K562 (cell line): Measurements from ENCODE around the gene PRAC1. TPM values are rescaled to one million over a fixed set of nuclear protein-coding genes. Genes with fewer than 3 reads are reported as not detected.

Source experiments
- ATAC-seq: fragments of 200-7000 bp; cut with Tn5 transposase; 3 replicates; pipeline ENCODE4 v1.9.1; 2020; ENCODE audit warnings: moderate library complexity
- BruUV-seq: library from RNA; stranded (reverse); fragments of 400-500 nt; replicated peaks from 2 replicates; lab custom pipeline; 2021; lab: Mats Ljungman, UMichigan
- CTCF ChIA-PET: fragments of 300-600 bp; formaldehyde crosslinking; extraction: SDS; loops from one replicate; lab custom pipeline; 2021; ENCODE audit warnings: low intra/inter-chr PET ratio; lab: Yijun Ruan, JAX
- POLR2A ChIA-PET: fragments of 300-600, 350-650 bp; sonication (Branson Sonifier 250); formaldehyde crosslinking; extraction: SDS; loops from one replicate; lab custom pipeline; 2021; ENCODE audit warnings: antibody characterized with exemption, inconsistent platforms; lab: Yijun Ruan, JAX
- DNase-seq, 4 experiments: peaks; one replicate each; pipeline versions ENCODE4 v3.0.0 to v3.0.0-alpha.2; 2011 to 2018; ENCODE audit warnings: low spot score in 3 of 4, mixed read lengths in 3 of 4; ENCODE audit errors: extremely low read depth in 1 of 4
- FAIRE-seq: peaks from 2 replicates; lab custom pipeline; 2011; peaks lifted over from hg19 to GRCh38; lab: Jason Lieb, UNC
- H2AFZ ChIP-seq: 2 replicates; pipeline ENCODE4 v1.6.0; 2011; ENCODE audit warnings: low read depth, low read length, control low read depth, inconsistent platforms
- H3K27ac ChIP-seq: fragments of 200-600 bp; 3 replicates; pipeline ENCODE4 v1.8.0; 2011; ENCODE audit warnings: low read depth, mild to moderate bottlenecking, control low read depth, inconsistent platforms, low read length, moderate library complexity, mixed read lengths; ENCODE audit errors: extremely low read depth
- H3K27me3 ChIP-seq, 2 experiments: fragments of 300-600 bp in 1 of 2; 2 replicates in 1 of 2; 3 replicates in 1 of 2; pipeline versions ENCODE4 v1.6.0 to v1.8.0; 2011; ENCODE audit warnings: inconsistent platforms in 2 of 2, low read length in 2 of 2, mild to moderate bottlenecking in 1 of 2, mixed read lengths in 1 of 2, moderate library complexity in 1 of 2; ENCODE audit not compliant: control insufficient read depth in 2 of 2, insufficient read depth in 2 of 2
- H3K36me3 ChIP-seq: fragments of 300-600 bp; 3 replicates; pipeline ENCODE4 v1.8.0; 2011; ENCODE audit warnings: mild to moderate bottlenecking, low read length, inconsistent platforms; ENCODE audit not compliant: control insufficient read depth, insufficient read depth
- H3K4me1 ChIP-seq, 2 experiments: fragments of 200-600 bp in 1 of 2; replicated peaks in 1 of 2; 2 replicates in 1 of 2; 3 replicates in 1 of 2; pipeline versions ENCODE4 v1.5.1 to v1.8.0; 2011; ENCODE audit warnings: inconsistent platforms in 2 of 2, low read length in 2 of 2, mild to moderate bottlenecking in 1 of 2, mixed read lengths in 1 of 2, moderate library complexity in 1 of 2; ENCODE audit not compliant: control insufficient read depth in 2 of 2, insufficient read depth in 2 of 2
- H3K4me2 ChIP-seq: 2 replicates; pipeline ENCODE4 v1.6.1; 2011; ENCODE audit warnings: low read length, control low read depth, inconsistent platforms, mixed read lengths; ENCODE audit not compliant: insufficient read depth
- H3K4me3 ChIP-seq: fragments of 200-600 bp; sonication (generic), shearing (Covaris generic); 2 replicates; pipeline ENCODE4 v1.5.1; 2016; ENCODE audit warnings: control low read depth, inconsistent platforms
- H3K79me2 ChIP-seq: fragments of 200-600 bp; 3 replicates; pipeline ENCODE4 v1.8.0; 2011; ENCODE audit warnings: low read length, inconsistent platforms; ENCODE audit not compliant: control insufficient read depth, insufficient read depth
- H3K9ac ChIP-seq, 2 experiments: 2 replicates each; pipeline versions ENCODE4 v1.6.0 to v1.6.1; 2011; ENCODE audit warnings: low read depth in 2 of 2, low read length in 2 of 2, control low read depth in 1 of 2, inconsistent platforms in 1 of 2, mild to moderate bottlenecking in 1 of 2, mixed read lengths in 1 of 2; ENCODE audit not compliant: insufficient read depth in 1 of 2
- H3K9me1 ChIP-seq: one replicate; pipeline ENCODE4 v1.6.0; 2011; ENCODE audit warnings: inconsistent platforms, mild to moderate bottlenecking, low read length, moderate library complexity; ENCODE audit not compliant: control insufficient read depth, insufficient read depth
- H3K9me3 ChIP-seq: replicated peaks from 2 replicates; pipeline ENCODE4 v1.5.1; 2011; ENCODE audit warnings: low read depth, low read length, inconsistent platforms; ENCODE audit not compliant: control insufficient read depth, insufficient read depth
- H4K20me1 ChIP-seq: replicated peaks from 2 replicates; pipeline ENCODE4 v1.6.1; 2011; ENCODE audit warnings: low read length, inconsistent platforms, mixed read lengths; ENCODE audit not compliant: control insufficient read depth, insufficient read depth
- BDP1 ChIP-seq: IDR thresholded peaks from 3 replicates; pipeline ENCODE4 v1.6.1; 2011; ENCODE audit not compliant: insufficient read length, insufficient read depth
- CBX8 ChIP-seq: fragments of 200-600 bp; sonication (generic); IDR thresholded peaks from 2 replicates; pipeline ENCODE4 v1.6.1; 2012; ENCODE audit warnings: borderline replicate concordance, mixed run types, low read depth, mild to moderate bottlenecking, moderate library complexity, mixed read lengths, low read length, control low read depth, inconsistent platforms; ENCODE audit not compliant: poor library complexity, severe bottlenecking; ENCODE audit errors: extremely low read depth
- THRB ChIP-seq: fragments of 450-650 bp; formaldehyde crosslinking; conservative IDR thresholded peaks from 2 replicates; pipeline ENCODE4 v1.4.0; 2022; ENCODE audit warnings: mild to moderate bottlenecking, missing genetic modification characterization
- ZBTB40 ChIP-seq, 2 experiments: fragments of 450-650 bp in 1 of 2; sonication (generic) in 1 of 2; formaldehyde crosslinking in 1 of 2; IDR thresholded peaks; 2 replicates each; pipeline versions ENCODE4 v1.7.1 to v1.9.0; 2016 to 2022; ENCODE audit warnings: inconsistent platforms in 1 of 2, mild to moderate bottlenecking in 1 of 2, missing genetic modification reagents in 1 of 2
- ZNF253 ChIP-seq: fragments of 250-450 bp; sonication (Bioruptor Pico); conservative IDR thresholded peaks from 2 replicates; pipeline ENCODE4 v1.6.1; 2021; ENCODE audit warnings: mild to moderate bottlenecking
- ZNF282 ChIP-seq: sonication (generic); formaldehyde crosslinking; IDR thresholded peaks from 2 replicates; pipeline ENCODE4 v1.8.1; 2023; ENCODE audit warnings: missing genetic modification reagents
- ZNF511 ChIP-seq: sonication (generic); formaldehyde crosslinking; IDR thresholded peaks from 2 replicates; pipeline ENCODE4 v1.8.0; 2022; ENCODE audit warnings: mild to moderate bottlenecking, missing genetic modification reagents
- ZNF717 ChIP-seq: fragments of 250-450 bp; sonication (Bioruptor Pico); IDR thresholded peaks from 2 replicates; pipeline ENCODE4 v1.5.0; 2021
- WGBS: fragments of 100-300 bp; shearing (Covaris generic); methylation state at CpG from one replicate; pipeline ENCODE4 v1.1.6; 2016; ENCODE audit warnings: low coverage, mixed read lengths; ENCODE audit not compliant: insufficient coverage; ENCODE audit errors: missing lambda C conversion rate; 5-methylcytosine and 5-hydroxymethylcytosine counted together
- in situ Hi-C: fragments of 300-500 bp; cut with MboI; formaldehyde crosslinking; loops from 4 replicates; pipeline ENCODE4 v1.15.0; 2018; ENCODE audit warnings: inconsistent platforms, mixed read lengths
- intact Hi-C: fragments of 100-400 bp; cut with micrococcal nuclease; formaldehyde crosslinking; loops from 2 replicates; pipeline ENCODE4 v1.14.2; 2022
- polyA plus RNA-seq, 8 experiments: library from polyadenylated mRNA; depleted of rRNA in 4 of 8; stranded (reverse) in 5 of 8; unstranded in 3 of 8; fragments of >200 nt; fragmentation: Nextera tagmentation in 2 of 8; fragmentation: Illumina TruSeq in 1 of 8; extraction: Ambion mirVana in 2 of 8; extraction: Trizol in 1 of 8; gene quantifications; 2 replicates each; pipeline versions ENCODE4 v1.2.1 to v1.2.3, GENCODE V29; 2011 to 2014; ENCODE audit warnings: inconsistent platforms in 1 of 8, missing spikeins in 1 of 8
- total RNA-seq, 7 experiments: library from RNA; depleted of rRNA in 6 of 7; stranded (reverse); fragments of >200 nt in 6 of 7; fragmentation: Illumina TruSeq in 2 of 7; extraction: Trizol in 2 of 7; gene quantifications; 2 replicates each; pipeline versions ENCODE4 v1.2.1 to v1.2.3, GENCODE V29; 2011 to 2021; ENCODE audit warnings: low replicate concordance in 1 of 7

The PRAC1 gene
- total and polyA plus RNA-seq, 9 of the 15 experiments (the other 6 are each of a cell fraction or from before 2014, with no cell fraction given), result not detected

GRCh38 chr17:48718761-48719641, 3.3 kb downstream of the PRAC1 start:
- DNase-seq (no peak), ATAC-seq (no peak), FAIRE-seq (no peak)
- no peaks in the 10 kb centered on the region for H3K9me1 ChIP-seq
- H3K4me2 ChIP-seq, result no peak overlapping the region
- in situ Hi-C loops, result no loop called here
- CTCF ChIA-PET, result no interaction called here
- no peaks in the 10 kb centered on the region for H3K36me3 ChIP-seq
- H3K9me3 ChIP-seq, result no peaks in the 10 kb centered on the region
- H2AFZ ChIP-seq, result no peak overlapping the region
- H3K79me2 ChIP-seq, result no peaks in the 10 kb centered on the region
- peaks cover 0 to 16% of the 10 kb centered on the region in 2 experiments; a peak in 2 of 5 replicates for H3K4me1 ChIP-seq
- no peak overlapping the region for H3K4me3 ChIP-seq
- peaks cover 46 to 48% of the 10 kb centered on the region in 2 experiments for H3K27me3 ChIP-seq
- no TSS peak for BruUV-seq
- H3K9ac ChIP-seq, result no peak overlapping the region
- POLR2A ChIA-PET, result interaction anchor here (0.7 to 1.3 kb wide), 2 partner anchors 14 to 17 kb away, joined by 3 read pairs; no protein-coding TSS in a partner anchor
- TF ChIP-seq THRB (CRISPR knock-in tag) (no peak), ZNF511 (CRISPR knock-in tag) (no peak), ZBTB40 (IDR thresholded peaks at IDR 0.05) (no peak), ZBTB40 (CRISPR knock-in tag; IDR thresholded peaks at IDR 0.05) (no peak), BDP1 (no peak), ZNF253 (no peak), ZNF282 (no peak), CBX8 (peak; percentile 34), ZNF717 (CRISPR knock-in tag) (no peak)
- WGBS, result 50% methylated on average over 60 of the region's 80 CpGs
- no peak overlapping the region for H3K27ac ChIP-seq
- intact Hi-C loops, result no loop called here
- H4K20me1 ChIP-seq, result peaks cover 3% of the 10 kb centered on the region; the same call in 1 of the 2 replicates
